HUES64 (cell line): ENCODE results near the gene ARHGEF17.

Source experiments
- H3K27ac ChIP-seq: 2 replicates; pipeline ENCODE4 v1.7.0; 2013; ENCODE audit warnings: low read depth, low read length, inconsistent platforms
- H3K27me3 ChIP-seq: 2 replicates; pipeline ENCODE4 v1.6.1; 2013; ENCODE audit warnings: mild to moderate bottlenecking, low read length; ENCODE audit not compliant: insufficient read depth
- H3K36me3 ChIP-seq: 2 replicates; pipeline ENCODE4 v1.6.1; 2013; ENCODE audit warnings: mild to moderate bottlenecking, low read length; ENCODE audit not compliant: insufficient read depth
- H3K4me1 ChIP-seq: 2 replicates; pipeline ENCODE4 v1.6.1; 2013; ENCODE audit warnings: mild to moderate bottlenecking, low read length, moderate library complexity; ENCODE audit not compliant: insufficient read depth
- H3K4me3 ChIP-seq: 2 replicates; pipeline ENCODE4 v1.5.1; 2013; ENCODE audit warnings: mild to moderate bottlenecking, low read length, moderate library complexity
- H3K9ac ChIP-seq: 2 replicates; pipeline ENCODE4 v1.6.1; 2013; ENCODE audit warnings: mild to moderate bottlenecking, low read depth, low read length
- H3K9me3 ChIP-seq: 2 replicates; pipeline ENCODE4 v1.6.1; 2013; ENCODE audit warnings: low read depth, low read length; ENCODE audit not compliant: insufficient read depth
- whole genome bisulfite sequencing: fragments of 150-250, 120-280 bp; methylation state at CpG from one replicate; pipeline ENCODE4 v1.1.7; 2013; ENCODE audit warnings: missing lambda C conversion rate; 5-methylcytosine and 5-hydroxymethylcytosine counted together

The ARHGEF17 gene

GRCh38 chr11:73399636-73400035, 91.6 kb downstream of the ARHGEF17 start:
- Histone ChIP-seq H3K36me3 (no peaks in the 10 kb centered on the region; the same call in 1 of the 2 replicates), H3K9ac (no peak overlapping the region), H3K9me3 (no peaks in the 10 kb centered on the region), H3K27ac (no peak overlapping the region), H3K4me1 (peaks cover 6% of the 10 kb centered on the region; the same call in 1 of the 2 replicates), H3K4me3 (no peak overlapping the region), H3K27me3 (no peaks in the 10 kb centered on the region)
- 95% methylated on average over 4 of the region's 4 CpGs for WGBS

GRCh38 chr11:73400293-73400692, 92.2 kb downstream of the ARHGEF17 start:
- peaks cover under 1% of the 10 kb centered on the region; the same call in 1 of the 2 replicates for H3K36me3 ChIP-seq
- H3K9ac ChIP-seq = no peak overlapping the region
- H3K9me3 ChIP-seq = no peaks in the 10 kb centered on the region
- peaks cover 6% of the 10 kb centered on the region; the same call in 1 of the 2 replicates for H3K4me1 ChIP-seq
- H3K27ac ChIP-seq = no peak overlapping the region
- no peak overlapping the region for H3K4me3 ChIP-seq
- no peaks in the 10 kb centered on the region for H3K27me3 ChIP-seq
- 95% methylated on average over 6 of the region's 6 CpGs for WGBS

- H3K36me3 ChIP-seq = peaks cover 9% of the 10 kb centered on the region; the same call in 1 of the 2 replicates
- no peaks in the 10 kb centered on the region for H3K9me3 ChIP-seq
- 94% methylated on average over 3 of the region's 3 CpGs for WGBS
- H3K27ac ChIP-seq = no peak overlapping the region
- no peak overlapping the region for H3K9ac ChIP-seq
- no peak overlapping the region for H3K4me3 ChIP-seq
- peaks cover 6% of the 10 kb centered on the region; the same call in 1 of the 2 replicates for H3K4me1 ChIP-seq
- no peaks in the 10 kb centered on the region for H3K27me3 ChIP-seq
Measured at GRCh38 chr11:73401217-73401923, 93.3 kb downstream of the ARHGEF17 start.

- H3K4me1 ChIP-seq = peaks cover 6% of the 10 kb centered on the region; the same call in 1 of the 2 replicates
- no peaks in the 10 kb centered on the region for H3K27me3 ChIP-seq
- H3K36me3 ChIP-seq = peaks cover 13% of the 10 kb centered on the region; the same call in 1 of the 2 replicates
- no peak overlapping the region for H3K9ac ChIP-seq
- H3K4me3 ChIP-seq = no peak overlapping the region
- no peak overlapping the region for H3K27ac ChIP-seq
- 92% methylated on average over 15 of the region's 15 CpGs for WGBS
- H3K9me3 ChIP-seq = no peaks in the 10 kb centered on the region
Measured at GRCh38 chr11:73401924-73402833, 94.1 kb downstream of the ARHGEF17 start.

GRCh38 chr11:73402834-73403185, 94.7 kb downstream of the ARHGEF17 start:
- H3K27me3 ChIP-seq = no peaks in the 10 kb centered on the region
- H3K36me3 ChIP-seq = peaks cover 13% of the 10 kb centered on the region; the same call in 1 of the 2 replicates
- 73% methylated on average over 1 of the region's 1 CpG for WGBS
- peaks cover 6% of the 10 kb centered on the region; the same call in 1 of the 2 replicates for H3K4me1 ChIP-seq
- no peak overlapping the region for H3K9ac ChIP-seq
- no peak overlapping the region for H3K27ac ChIP-seq
- H3K4me3 ChIP-seq = no peak overlapping the region
- no peaks in the 10 kb centered on the region for H3K9me3 ChIP-seq

- 88% methylated on average over 5 of the region's 5 CpGs for WGBS
- no peaks in the 10 kb centered on the region for H3K27me3 ChIP-seq
- peaks cover 13% of the 10 kb centered on the region; the same call in 1 of the 2 replicates for H3K36me3 ChIP-seq
Measured at GRCh38 chr11:73403541-73403940, 95.5 kb downstream of the ARHGEF17 start.

GRCh38 chr11:73404048-73404447, 96.0 kb downstream of the ARHGEF17 start:
- no peak overlapping the region for H3K27ac ChIP-seq
- H3K4me1 ChIP-seq = peaks cover 6% of the 10 kb centered on the region; the same call in 1 of the 2 replicates
- H3K9me3 ChIP-seq = no peaks in the 10 kb centered on the region
- H3K4me3 ChIP-seq = no peak overlapping the region
- WGBS = 83% methylated on average over 4 of the region's 4 CpGs
- peaks cover 17% of the 10 kb centered on the region; the same call in 1 of the 2 replicates for H3K36me3 ChIP-seq
- no peaks in the 10 kb centered on the region for H3K27me3 ChIP-seq
- H3K9ac ChIP-seq = no peak overlapping the region

More at GRCh38 chr11:73403541-73403940, 95.5 kb downstream of the ARHGEF17 start:
- Histone ChIP-seq H3K27ac (no peak overlapping the region), H3K4me1 (peaks cover 6% of the 10 kb centered on the region; the same call in 1 of the 2 replicates), H3K4me3 (no peak overlapping the region), H3K9ac (no peak overlapping the region), H3K9me3 (no peaks in the 10 kb centered on the region)

GRCh38 chr11:73404506-73405145, 96.5 kb downstream of the ARHGEF17 start:
- no peaks in the 10 kb centered on the region for H3K27me3 ChIP-seq
- WGBS = 95% methylated on average over 5 of the region's 5 CpGs

GRCh38 chr11:73405146-73405510, 97.1 kb downstream of the ARHGEF17 start:
- no peak overlapping the region for H3K27ac ChIP-seq
- no peak overlapping the region for H3K9ac ChIP-seq
- H3K36me3 ChIP-seq = peaks cover 20% of the 10 kb centered on the region; the same call in 1 of the 2 replicates
- no peaks in the 10 kb centered on the region for H3K27me3 ChIP-seq
- H3K4me3 ChIP-seq = no peak overlapping the region
- 0 out of 2 replicates have a peak, but pooled peaks cover 6% of the 10 kb centered on the region for H3K4me1 ChIP-seq
- WGBS = 93% methylated on average over 8 of the region's 8 CpGs
- no peaks in the 10 kb centered on the region for H3K9me3 ChIP-seq

More at GRCh38 chr11:73404506-73405145, 96.5 kb downstream of the ARHGEF17 start:
- H3K4me1 ChIP-seq = 0 out of 2 replicates have a peak, but pooled peaks cover 6% of the 10 kb centered on the region
- H3K36me3 ChIP-seq = peaks cover 20% of the 10 kb centered on the region; the same call in 1 of the 2 replicates
- no peak overlapping the region for H3K4me3 ChIP-seq
- no peak overlapping the region for H3K27ac ChIP-seq
- H3K9ac ChIP-seq = no peak overlapping the region
- no peaks in the 10 kb centered on the region for H3K9me3 ChIP-seq

- no peak overlapping the region for H3K9ac ChIP-seq
- WGBS = 100% methylated on average over 1 of the region's 1 CpG
- no peaks in the 10 kb centered on the region for H3K9me3 ChIP-seq
- H3K27ac ChIP-seq = no peak overlapping the region
- H3K4me3 ChIP-seq = no peak overlapping the region
- H3K27me3 ChIP-seq = no peaks in the 10 kb centered on the region
- H3K4me1 ChIP-seq = 0 out of 2 replicates have a peak, but pooled peaks cover 6% of the 10 kb centered on the region
- peaks cover 22% of the 10 kb centered on the region; the same call in 1 of the 2 replicates for H3K36me3 ChIP-seq
Measured at GRCh38 chr11:73406131-73406530, 98.1 kb downstream of the ARHGEF17 start.
